ENCODE data around the gene CTXND1.
"Not testable (repeated sequence)": the region's sequence is repeated elsewhere in the genome, so short reads cannot be mapped to it uniquely, and the experiment has no call there.

The CTXND1 gene

DNA sequence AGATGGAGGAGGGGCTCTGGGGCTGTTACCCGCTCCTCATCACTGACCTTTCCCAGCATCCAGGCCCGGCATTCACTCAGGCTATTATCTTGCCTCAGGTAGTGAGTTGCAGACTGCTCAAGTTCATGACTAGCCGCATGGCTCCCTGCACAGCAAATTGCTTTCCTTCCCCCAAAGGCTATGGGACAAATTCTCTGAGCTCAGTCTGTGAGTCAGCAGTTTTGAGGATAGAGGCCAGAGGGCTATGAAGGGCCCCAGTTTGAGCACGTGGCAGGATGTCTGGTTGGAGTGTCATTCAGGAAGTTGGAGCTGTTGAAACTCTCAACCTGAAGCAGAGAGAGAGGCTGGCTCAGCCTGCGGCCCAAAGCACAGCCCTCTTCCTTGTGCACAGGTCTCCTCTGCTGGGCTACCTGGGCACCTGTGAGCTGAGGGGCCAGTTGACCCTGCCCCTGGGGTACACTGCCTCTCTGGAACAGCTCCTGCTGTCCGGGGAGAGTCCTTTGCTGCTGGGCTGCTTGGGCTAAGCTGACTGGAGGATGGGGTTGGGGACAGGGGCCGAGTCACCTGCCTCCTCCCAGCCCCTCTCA, 91.3 kb downstream of the CTXND1 start:
- no peak for DNase-seq (ENCODE audit: low read depth in 2 of 2, low spot score in 1 of 2)

DNA sequence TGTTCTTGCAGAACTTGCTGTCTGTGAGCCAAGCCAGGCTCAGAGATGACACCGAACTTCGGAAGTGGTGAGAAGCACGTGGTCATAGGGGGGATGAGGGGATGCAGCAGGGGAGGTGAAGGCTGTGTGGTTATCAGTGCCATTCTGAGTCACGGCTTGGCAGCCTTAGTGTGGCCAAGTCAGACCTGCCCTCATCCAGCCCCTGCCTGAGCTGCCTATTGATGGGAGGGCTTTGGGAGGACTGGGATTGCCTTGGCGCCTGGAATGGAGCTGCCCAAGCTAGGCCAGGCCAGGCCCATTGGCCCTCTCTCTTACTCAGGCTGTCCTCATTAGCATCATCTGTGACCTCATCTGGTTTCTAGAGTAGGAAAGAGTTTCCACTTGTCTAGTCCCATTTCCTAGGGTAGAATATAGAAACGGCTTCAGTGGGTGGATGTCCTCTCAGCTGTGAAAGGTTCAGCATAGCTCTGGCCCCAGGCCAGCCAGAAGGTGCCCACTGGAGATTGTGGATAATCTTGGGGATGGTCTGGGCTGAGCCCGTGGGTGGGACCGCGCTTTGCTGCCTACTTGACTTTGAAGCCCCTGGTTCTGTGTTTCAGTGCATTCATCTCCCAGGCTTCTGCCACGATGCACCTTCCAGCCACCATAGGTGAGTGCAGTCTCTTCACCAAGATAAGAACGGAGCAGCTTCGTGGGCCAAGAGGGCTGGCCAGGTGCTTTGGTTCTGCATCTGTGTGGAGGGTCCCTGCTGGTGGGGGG, 92.0 kb downstream of the CTXND1 start:
- no peak for DNase-seq (ENCODE audit: low read depth in 2 of 2, low spot score in 1 of 2)

GRCh38 chr15:80159301-80159700, 92.7 kb downstream of the CTXND1 start:
- DNase-seq (ENCODE audit: low read depth in 2 of 2, low spot score in 1 of 2) = no peak

- DNase-seq (ENCODE audit: low read depth in 2 of 2, low spot score in 1 of 2) = no peak
Observed at GRCh38 chr15:80157215-80157614, 94.8 kb downstream of the CTXND1 start.

- no peak for DNase-seq (ENCODE audit: low read depth in 2 of 2, low spot score in 1 of 2)
Observed at GRCh38 chr15:80156176-80156720, 95.8 kb downstream of the CTXND1 start.

GRCh38 chr15:80155378-80156175, 96.4 kb downstream of the CTXND1 start:
- not testable (repeated sequence) for DNase-seq (ENCODE audit: low read depth in 2 of 2, low spot score in 1 of 2)

GRCh38 chr15:80155001-80155377, 97.0 kb downstream of the CTXND1 start:
- DNase-seq (ENCODE audit: low read depth in 2 of 2, low spot score in 1 of 2) = no peak

DNA sequence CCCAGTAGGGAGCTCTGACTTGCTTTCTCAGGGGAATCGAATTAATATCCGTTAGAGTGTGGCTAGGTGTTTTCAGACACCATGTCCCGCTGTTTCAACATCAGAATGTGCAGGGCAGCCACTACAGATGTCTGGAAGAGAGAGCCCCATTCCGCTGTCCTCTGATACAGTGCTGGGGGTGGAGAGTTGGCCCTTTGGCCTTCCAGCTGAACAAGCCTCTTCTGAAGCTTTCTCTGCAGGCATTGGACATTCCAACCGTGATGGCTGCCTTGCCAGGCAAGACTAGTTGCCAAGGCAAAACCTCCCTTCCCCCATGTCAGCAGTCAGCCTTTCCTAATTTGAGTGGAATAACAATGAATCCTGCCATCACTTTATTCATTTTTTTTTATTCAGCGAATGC, 97.7 kb downstream of the CTXND1 start:
- DNase-seq (ENCODE audit: low read depth in 2 of 2, low spot score in 1 of 2) = no peak

GRCh38 chr15:80153900-80154299, 98.1 kb downstream of the CTXND1 start:
- DNase-seq (ENCODE audit: low read depth in 2 of 2, low spot score in 1 of 2) = no peak

DNA sequence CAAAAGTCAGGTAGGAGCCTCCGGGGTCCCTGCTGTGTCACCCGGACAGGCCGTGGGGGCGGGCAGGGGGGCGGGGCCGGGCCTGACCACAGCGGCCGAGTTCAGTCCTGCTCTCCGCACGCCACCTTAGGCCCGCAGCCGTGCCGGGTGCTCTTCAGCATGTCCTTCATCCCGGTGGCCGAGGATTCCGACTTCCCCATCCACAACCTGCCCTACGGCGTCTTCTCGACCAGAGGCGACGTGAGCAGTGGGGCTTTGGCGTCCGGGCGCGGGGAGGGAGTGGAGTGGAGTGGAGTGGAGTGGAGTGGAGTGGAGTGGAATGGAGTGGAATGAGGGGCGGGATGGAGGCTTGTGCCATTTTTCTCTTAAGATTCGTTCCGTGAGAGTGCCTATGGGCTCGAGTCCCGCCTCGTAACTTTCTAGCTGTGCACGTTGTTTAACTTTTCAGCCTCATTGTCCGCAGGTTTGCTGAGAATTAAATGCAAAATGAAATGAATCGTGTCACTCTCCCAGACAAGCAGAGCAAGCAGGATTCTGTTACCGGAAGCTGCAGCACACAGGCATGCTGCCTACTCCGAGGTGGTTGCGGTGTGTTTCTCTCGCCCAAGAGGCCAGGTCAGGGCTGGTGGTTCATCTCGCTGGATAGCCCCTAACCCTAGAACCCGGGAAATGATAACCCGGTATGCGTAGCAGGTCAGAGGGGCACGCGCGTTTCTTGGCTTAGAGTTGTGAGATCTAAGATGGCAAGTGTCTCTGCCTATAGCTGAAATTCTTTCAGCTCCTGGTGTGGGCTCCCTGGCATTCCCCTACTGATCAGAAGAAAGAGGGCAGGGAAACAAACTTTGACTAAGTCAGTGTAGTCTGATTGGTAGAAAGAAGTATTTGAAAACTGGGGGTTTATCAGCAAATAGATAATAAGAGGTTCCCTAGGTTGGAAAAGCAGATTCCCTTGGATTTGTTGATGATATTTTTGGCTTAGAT, 98.8 kb downstream of the CTXND1 start, which contains the start of gene FAH:
FAH (plus strand) TSS at position 104 of the 981 bp plus-strand sequence; CDS start at position 160, 56 bp downstream.
- DNase-seq (ENCODE audit: low read depth in 2 of 2, low spot score in 1 of 2) = no peak

DNA sequence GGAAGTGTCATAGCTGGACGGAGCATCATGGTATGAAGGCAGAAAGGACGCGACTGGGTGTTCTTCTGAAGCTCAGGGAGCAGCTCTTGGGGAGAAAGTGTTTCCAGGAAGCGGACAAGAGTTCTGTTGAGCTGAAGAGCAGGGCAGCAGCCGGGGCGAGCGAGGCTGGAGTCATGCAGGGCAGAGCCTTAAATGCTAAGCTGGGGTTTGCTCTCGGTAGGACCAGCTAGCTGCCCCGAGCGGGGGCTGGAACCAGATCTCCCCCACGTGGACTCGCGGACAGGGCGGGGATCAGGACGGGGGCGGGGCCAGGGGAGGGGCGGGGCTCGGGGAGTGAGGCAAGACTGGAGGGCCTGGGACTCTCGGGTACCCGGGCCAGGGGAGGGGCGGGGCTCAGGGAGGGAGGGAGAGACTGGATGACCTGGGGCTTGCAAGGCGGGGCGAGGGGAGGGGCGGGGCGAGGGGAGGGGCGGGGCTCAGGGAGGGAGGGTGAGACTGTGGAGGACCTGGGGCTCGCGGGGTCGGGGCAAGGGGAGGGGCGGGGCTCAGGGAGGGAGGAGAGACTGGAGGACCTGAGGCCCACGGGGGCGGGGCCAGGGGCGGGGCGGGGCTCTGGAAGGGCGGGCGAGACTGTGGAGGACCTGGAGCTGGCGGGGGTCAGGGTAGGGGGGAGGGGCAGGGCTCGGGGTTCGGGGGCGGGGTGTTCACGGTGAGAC, 99.7 kb downstream of the CTXND1 start:
- DNase-seq (ENCODE audit: low read depth in 2 of 2, low spot score in 1 of 2) = peak; percentile 65 to 71

- no peak for DNase-seq (ENCODE audit: low read depth in 2 of 2, low spot score in 1 of 2)
Observed at GRCh38 chr15:80151576-80151975, 100.4 kb downstream of the CTXND1 start.

- DNase-seq (ENCODE audit: low read depth in 2 of 2, low spot score in 1 of 2) = no peak
Observed at GRCh38 chr15:80151148-80151547, 100.9 kb downstream of the CTXND1 start.

All from stimulated activated CD8-positive, alpha-beta memory T cell treated with anti-CD3 and anti-CD28 coated beads, Interleukin-4, amount 100 ng/mL, for 1 hour (primary cell).